ENCODE data around the gene ETV3. TPM values are rescaled to one million over a fixed set of nuclear protein-coding genes. Genes with fewer than 3 reads are reported as not detected.

Gene ETV3
- total and polyA plus RNA-seq, 2 of the 8 experiments (the other 6 are each of a cell fraction or from before 2014, with no cell fraction given), result 6.0 to 23.8 TPM

GRCh38 chr1:157134442-157134841 lies 3.8 kb downstream of the ETV3 start:
- H2BK15ac ChIP-seq (ENCODE audit: low read length), result no peak overlapping the region
- peaks cover 12 to 58% (median 44%) of the 10 kb centered on the region in 4 experiments; a peak in 7 of 8 replicates for H3K36me3 ChIP-seq (ENCODE audit: control insufficient read depth in 2 of 4, insufficient read depth in 4 of 4, low read length in 3 of 4)
- H3K23me2 ChIP-seq (ENCODE audit: low read depth, low read length), result peaks cover 10% of the 10 kb centered on the region; the same call in 1 of the 2 replicates
- H4K8ac ChIP-seq (ENCODE audit: extremely low read depth, insufficient read depth, low read length), result no peak overlapping the region
- no peak overlapping the region for H3K9ac ChIP-seq (replicated peaks in 1 of 4; ENCODE audit: extremely low read depth in 1 of 4, low read depth in 3 of 4, low read length in 3 of 4)
- H4K20me1 ChIP-seq (replicated peaks in 1 of 2; ENCODE audit: control insufficient read depth in 1 of 2, insufficient read depth in 2 of 2, low read length in 2 of 2), result peaks cover 9 to 11% of the 10 kb centered on the region in 2 experiments
- no peak overlapping the region for H4K5ac ChIP-seq (ENCODE audit: insufficient read length, low read depth, low read length)
- no peak overlapping the region for H3K18ac ChIP-seq (ENCODE audit: extremely low read depth, low read length)
- H2AFZ ChIP-seq (ENCODE audit: low read length), result no peak overlapping the region
- no peak overlapping the region for H3K56ac ChIP-seq (replicated peaks; ENCODE audit: insufficient read length, low read depth, low read length)
- no peak overlapping the region for H3K4me2 ChIP-seq (ENCODE audit: insufficient read depth in 1 of 2, low read depth in 2 of 2, low read length in 2 of 2)
- H2AK5ac ChIP-seq (ENCODE audit: low read depth, low read length), result no peak overlapping the region
- no peak overlapping the region for H2BK120ac ChIP-seq (replicated peaks; ENCODE audit: low read depth, low read length)
- POLR2A ChIA-PET (ENCODE audit: partially characterized antibody), result interaction anchor here (1.1 to 10.5 kb wide), 4 partner anchors 9 to 21 kb away, joined by 4 to 70 read pairs (median 18); no protein-coding TSS in a partner anchor
- H3K79me1 ChIP-seq (ENCODE audit: low read depth, low read length), result peaks cover 8% of the 10 kb centered on the region
- H2BK20ac ChIP-seq (ENCODE audit: low read length), result no peak overlapping the region
- H3K27ac ChIP-seq (ENCODE audit: low read depth, low read length), result no peak overlapping the region
- peaks cover 7 to 29% of the 10 kb centered on the region in 2 experiments; a peak in 3 of 4 replicates for H3K79me2 ChIP-seq (ENCODE audit: control insufficient read depth in 1 of 2, insufficient read depth in 2 of 2, low read length in 2 of 2)
- no peak overlapping the region for H2BK5ac ChIP-seq (ENCODE audit: low read depth, low read length)
- no peak overlapping the region for H3K4ac ChIP-seq (replicated peaks; ENCODE audit: insufficient read length, low read depth, low read length)
- no peak overlapping the region for H3K4me3 ChIP-seq (ENCODE audit: extremely low read depth in 1 of 4, insufficient read depth in 2 of 4, low read depth in 3 of 4, low read length in 4 of 4)
- no peak for FAIRE-seq
- no peak overlapping the region for H3K23ac ChIP-seq (ENCODE audit: insufficient read length)
- no peaks in the 10 kb centered on the region for H3K9me3 ChIP-seq (ENCODE audit: insufficient read depth in 2 of 2, low read depth in 1 of 2, low read length in 1 of 2)
- no peaks in the 10 kb centered on the region for H3K27me3 ChIP-seq (replicated peaks in 1 of 4; ENCODE audit: control insufficient read depth in 3 of 4, extremely low read depth in 1 of 4, insufficient read depth in 3 of 4, low read length in 3 of 4)
- 93 to 100% methylated on average over 1 to 4 of the region's 4 CpGs for WGBS, 2 experiments (ENCODE audit: extremely low coverage in 1 of 2, insufficient coverage in 1 of 2, insufficient read length in 1 of 2, insufficient replicate concordance in 2 of 2, low coverage in 1 of 2, low lambda C conversion rate in 2 of 2, missing lambda C conversion rate in 1 of 2)
- CTCF ChIA-PET (ENCODE audit: partially characterized antibody), result interaction anchor here (0.8 to 16.2 kb wide), 10 partner anchors 8 to 245 kb away, joined by 3 to 187 read pairs (median 4); no protein-coding TSS in a partner anchor
- no peak for DNase-seq (ENCODE audit: low read depth in 1 of 2, low spot score in 2 of 2)
- H2BK12ac ChIP-seq (ENCODE audit: low read depth, low read length), result no peak overlapping the region
- H3K14ac ChIP-seq (ENCODE audit: insufficient read length), result no peak overlapping the region
- H3K4me1 ChIP-seq (replicated peaks in 1 of 4; ENCODE audit: control insufficient read depth in 3 of 4, insufficient read depth in 4 of 4, low read length in 3 of 4), result peaks cover 0 to 10% (median 4%) of the 10 kb centered on the region in 4 experiments; a peak in 3 of 7 replicates
- H4K91ac ChIP-seq (replicated peaks; ENCODE audit: insufficient read length, low read length), result no peak overlapping the region
- TF ChIP-seq EP300 (IDR thresholded peaks at IDR 0.05; ENCODE audit: borderline replicate concordance in 1 of 2, low read depth in 2 of 2, low read length in 2 of 2) (no peak), KDM1A (IDR thresholded peaks at IDR 0.05; ENCODE audit: borderline replicate concordance, low read length) (no peak), HDAC6 (IDR thresholded peaks at IDR 0.05; ENCODE audit: low read depth, low read length) (no peak), TBP (IDR thresholded peaks at IDR 0.05; ENCODE audit: low read depth, low read length) (no peak), BCL11A (IDR thresholded peaks at IDR 0.05; ENCODE audit: low read depth in 2 of 2, low read length in 2 of 2) (no peak), POU5F1 (IDR thresholded peaks at IDR 0.05; ENCODE audit: low read depth, low read length) (no peak), TEAD4 (IDR thresholded peaks at IDR 0.05; ENCODE audit: low read depth, low read length) (no peak), RNF2 (IDR thresholded peaks at IDR 0.05; ENCODE audit: borderline replicate concordance, low read depth, low read length, missing control alignments, poor library complexity, severe bottlenecking) (no peak), POLR2A (IDR thresholded peaks at IDR 0.05; ENCODE audit: control extremely low read depth in 1 of 2, low read depth in 2 of 2, low read length in 2 of 2) (no peak)

Data from H1 (cell line).